Left renal cortex interstitium (tissue), 4 donors: Measurements from ENCODE around the gene KRTAP10-2. TPM values are rescaled to one million over a fixed set of nuclear protein-coding genes. Genes with fewer than 3 reads are reported as not detected.

Experiments
- DNase-seq, 4 donors: peaks; one replicate each; pipeline ENCODE4 v3.0.0-alpha.2; 2013; ENCODE audit warnings: low read depth in 4 of 4, low spot score in 2 of 4, missing footprints in 1 of 4
- polyA plus RNA-seq, 4 donors: library from polyadenylated mRNA; unstranded; fragments of 120-200 nt; gene quantifications; one replicate each; pipeline ENCODE4 v1.2.1, GENCODE V29; 2013; ENCODE audit not compliant: insufficient read length in 4 of 4

The KRTAP10-2 gene
- polyA plus RNA-seq, 4 donors: not detected

DNA sequence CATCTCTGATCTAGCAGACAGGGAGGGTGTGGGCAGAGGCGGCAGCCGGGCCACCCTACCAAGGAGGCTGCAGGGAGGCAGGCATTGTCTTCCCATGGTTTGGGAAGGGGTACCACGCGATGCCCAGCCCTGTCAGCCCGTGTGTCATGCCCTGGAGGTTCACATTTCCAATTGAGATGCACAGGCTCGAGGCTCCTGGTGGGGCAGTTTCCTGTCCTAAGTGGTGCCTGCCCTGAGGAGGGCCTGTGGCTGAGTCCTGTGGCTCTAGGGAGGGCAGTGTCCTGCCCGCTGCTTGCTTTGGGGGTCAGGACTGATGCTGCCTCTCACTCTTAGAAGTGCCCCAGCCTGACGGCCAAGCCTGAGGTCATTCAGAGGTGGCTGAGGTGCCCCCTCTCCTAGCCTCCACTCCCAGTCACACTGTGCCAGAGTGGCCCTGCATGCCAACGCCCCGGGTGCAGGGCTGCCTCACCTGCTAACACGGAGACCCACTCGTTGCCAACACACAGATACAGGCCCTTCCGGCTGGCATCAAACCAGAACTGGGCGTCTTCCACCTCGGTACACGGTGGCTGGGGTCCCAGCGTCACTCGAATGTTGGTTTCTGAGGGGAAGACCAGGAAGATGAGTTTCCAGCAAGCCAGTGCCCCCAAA lies 23.2 kb downstream of the KRTAP10-2 start:
- DNase-seq: no peak

DNA sequence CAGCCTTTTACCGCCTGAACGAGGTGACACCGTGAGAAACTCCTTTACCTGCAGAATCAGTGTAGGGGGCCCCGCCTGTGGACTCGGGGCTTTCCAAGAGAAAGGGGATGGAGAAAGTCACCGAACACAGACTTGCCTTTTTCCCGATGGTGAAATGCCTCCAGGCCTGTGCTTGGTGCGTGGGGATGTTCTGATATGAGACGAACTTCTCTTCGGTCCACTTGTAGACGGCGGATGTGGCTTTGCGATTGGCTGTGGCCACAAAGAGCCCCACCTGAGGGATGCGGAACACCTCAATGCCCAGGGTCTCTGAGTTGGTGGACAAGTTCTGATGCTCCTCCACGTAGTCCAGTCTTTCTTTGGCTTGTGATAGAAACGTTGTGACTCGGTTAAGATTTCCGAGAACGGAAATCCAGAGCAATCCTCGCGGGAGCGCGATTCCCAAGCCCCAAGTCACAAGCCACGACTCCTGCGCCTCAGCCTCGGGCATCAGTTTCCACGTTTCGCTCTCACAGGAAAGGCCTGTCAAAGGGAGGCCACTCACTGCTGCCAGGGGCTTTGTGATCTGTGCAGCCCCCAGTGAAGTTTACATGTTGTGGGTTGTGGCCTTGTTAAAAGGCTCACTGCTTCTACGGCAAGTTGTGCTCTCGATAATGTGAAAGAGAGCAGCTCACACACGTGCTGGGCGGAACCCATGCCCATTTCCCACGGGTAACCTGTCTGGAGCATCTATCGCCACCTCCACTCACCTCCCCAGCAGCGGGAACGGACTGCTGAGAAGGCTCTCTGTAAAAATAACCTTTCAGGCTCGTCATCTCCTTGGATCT lies 23.9 kb downstream of the KRTAP10-2 start:
- no peak for DNase-seq

DNA sequence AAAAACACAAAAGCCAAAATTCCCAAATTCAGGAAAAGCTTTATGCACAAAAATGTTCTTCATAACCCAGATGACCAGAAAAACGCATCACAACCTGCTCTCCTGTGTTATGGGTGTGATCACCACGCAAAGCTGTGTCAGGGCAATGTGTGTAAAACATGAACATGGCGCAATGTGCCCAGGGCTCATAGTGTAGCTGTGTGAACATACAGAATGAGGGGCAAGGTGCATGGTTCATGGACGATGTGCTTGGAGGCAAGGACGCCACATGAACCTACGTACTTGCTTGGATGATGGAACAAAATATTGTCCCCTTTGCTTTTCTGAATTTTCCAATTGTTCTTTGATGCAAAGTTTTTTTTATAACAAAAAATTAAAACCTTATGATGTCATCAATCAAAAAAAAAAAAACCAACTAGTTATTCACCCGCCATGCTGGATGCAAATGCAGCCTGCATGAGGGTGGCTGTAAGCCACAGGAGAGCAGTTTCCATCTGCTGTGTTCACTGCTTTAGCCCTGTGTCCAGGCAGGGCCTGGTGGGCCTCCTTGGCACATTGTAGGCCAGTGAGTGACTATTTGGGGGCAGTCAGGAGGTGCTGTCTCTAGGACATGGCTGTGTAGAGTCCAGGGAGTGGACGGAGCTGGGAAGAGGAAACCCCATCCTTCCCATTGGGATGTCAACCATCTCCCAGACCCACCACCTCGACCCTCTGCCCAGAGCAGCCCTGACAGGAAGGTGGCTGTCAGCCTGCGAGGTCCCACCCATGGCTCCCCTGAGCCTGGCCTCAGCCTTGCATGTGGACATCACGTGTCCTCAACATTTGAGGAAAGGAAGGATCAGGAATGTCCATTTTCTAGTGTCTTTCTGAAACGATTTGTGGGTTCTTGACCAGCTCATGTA lies 25.0 kb downstream of the KRTAP10-2 start:
- DNase-seq: no peak

DNA sequence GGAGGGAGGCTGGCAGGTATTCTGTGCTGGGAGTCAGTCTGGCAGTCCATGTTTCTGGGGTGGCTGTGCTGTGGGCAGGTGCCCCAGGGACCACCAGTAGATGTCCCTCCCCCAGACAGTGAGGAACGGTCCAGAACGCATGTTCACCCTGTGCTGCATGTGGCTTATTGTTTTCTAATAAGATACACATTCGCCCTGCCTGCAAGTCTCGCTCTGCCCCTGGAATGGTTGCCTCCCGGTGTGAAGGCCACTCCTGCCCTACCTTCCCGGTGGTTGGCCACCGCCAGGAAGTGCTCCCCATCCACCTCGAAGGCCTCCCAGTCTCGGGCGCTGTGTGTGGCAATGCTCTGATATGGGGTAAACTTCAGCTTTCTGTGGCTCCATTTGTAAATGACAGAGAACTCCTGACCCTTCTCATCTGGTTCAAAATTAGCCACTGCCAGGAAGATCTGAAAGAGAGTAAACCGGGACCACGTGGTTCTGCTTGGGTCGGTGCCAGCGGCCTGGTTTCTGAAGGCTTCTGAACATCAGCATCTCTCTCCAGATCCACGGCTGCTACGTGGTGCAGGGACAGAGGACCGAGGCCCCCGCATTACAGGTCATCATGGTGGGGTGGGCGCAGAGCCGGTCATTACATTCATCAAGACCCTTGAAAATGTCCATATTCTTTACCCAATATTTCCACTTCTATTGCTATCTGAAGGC lies 25.8 kb downstream of the KRTAP10-2 start:
- DNase-seq: no peak

DNA sequence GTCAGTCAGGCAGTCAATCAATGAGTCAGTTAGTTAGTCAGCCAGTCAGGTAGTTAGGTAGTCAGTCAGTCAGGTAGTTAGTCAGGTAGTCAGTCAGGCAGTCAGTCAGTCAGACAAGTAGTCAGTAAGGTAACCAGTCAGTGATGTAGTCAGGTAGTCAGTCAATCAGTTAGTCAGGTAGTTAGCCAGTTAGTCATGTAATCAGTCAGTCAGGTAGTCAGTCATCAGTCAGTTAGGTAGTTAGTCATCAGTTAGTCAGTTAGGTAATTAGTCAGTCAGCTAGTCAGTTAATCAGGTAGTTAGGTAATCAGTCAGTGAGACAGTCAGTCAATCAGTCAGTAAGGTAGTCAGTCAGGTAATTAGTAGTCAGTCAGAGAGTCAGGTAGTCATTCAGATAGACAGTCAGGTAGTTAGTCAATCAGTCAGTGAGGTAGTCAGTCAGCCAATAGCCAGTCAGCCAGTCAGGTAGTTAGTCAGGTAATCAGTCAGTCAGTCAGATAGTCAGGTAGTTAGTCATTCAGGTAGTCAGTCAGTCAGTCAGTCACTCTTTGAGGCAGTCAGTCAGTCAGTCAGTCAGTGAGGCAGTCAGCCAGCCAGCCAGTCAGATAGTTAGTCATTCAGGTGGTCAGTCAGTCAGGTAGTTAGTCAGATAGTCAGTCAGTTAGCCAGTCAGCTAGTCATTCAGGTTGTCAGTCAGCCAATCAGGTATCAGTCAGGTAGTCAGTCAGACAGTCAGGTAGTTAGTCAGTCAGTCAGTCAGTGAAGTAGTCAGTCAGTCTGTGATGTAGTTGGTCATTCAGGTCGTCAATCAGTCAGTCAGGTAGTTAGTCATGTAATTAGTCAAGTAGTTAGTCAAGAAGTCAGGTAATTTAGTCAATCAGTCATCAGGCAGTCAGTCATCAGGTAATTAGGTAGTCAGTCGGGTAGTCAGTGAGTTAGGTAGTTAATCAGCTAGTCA lies 26.6 kb downstream of the KRTAP10-2 start:
- no peak for DNase-seq

DNA sequence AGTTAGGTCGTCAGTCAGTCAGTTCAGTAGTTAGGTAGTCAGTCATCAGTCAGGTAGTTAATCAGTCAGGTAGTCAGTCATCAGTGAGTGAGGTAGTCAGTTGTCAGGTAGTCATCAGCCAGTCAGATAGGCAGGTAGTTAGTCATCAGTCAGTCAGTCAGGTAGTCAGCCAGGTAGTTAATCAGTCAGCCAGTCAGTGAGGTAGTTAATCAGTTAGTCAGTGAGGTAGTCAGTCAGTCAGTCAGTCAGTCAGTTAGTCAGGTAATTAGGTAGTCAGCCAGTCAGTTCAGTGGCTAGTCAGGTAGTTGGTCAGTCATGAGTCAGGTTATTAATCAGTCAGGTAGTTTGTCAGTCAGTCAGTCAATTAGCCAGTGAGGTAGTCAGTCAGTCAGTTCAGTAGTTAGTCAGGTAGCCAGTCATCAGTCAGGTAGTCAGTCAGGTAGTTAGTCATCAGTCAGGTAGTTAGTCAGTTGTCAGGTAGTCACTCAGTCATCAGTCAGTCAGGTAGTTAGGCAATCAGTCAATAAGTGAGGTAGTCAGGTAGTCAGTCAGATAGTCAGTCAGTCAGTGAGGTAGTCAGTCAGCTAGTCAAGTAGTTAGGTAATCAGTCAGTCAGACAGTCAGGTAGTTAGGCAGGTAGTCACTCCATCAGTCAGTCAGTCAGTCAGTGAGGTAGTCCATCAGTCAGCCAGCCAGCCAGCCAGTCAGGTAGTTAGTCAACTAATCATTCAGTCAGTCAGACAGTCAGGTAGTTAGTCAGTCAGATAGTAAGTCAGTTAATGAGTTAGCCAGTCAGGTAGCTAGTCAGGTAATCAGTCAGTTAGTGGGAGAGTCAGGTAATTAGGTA lies 27.5 kb downstream of the KRTAP10-2 start:
- no peak for DNase-seq

DNA sequence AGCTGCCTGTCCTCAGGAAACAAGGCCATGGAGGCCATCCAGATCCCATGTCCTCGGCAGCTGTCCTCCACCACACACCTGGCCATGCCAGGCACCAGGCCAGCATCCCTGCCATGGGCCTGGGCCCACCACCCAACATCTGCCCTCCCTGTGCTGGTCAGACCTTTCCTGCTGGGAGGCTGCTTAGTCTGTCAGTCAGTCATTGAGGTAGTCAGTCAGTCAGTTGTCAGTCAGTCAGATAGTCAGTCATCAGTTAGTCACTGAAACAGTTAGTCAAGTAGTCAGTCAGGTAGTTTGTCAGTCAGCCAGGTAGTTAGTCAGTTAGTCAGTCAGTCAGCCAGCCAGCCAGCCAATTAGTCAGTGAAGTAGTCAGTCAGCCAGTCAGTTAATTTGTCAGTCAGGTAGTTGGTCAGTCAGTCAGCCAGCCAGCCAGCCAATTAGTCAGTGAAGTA lies 28.5 kb downstream of the KRTAP10-2 start:
- no peak for DNase-seq

DNA sequence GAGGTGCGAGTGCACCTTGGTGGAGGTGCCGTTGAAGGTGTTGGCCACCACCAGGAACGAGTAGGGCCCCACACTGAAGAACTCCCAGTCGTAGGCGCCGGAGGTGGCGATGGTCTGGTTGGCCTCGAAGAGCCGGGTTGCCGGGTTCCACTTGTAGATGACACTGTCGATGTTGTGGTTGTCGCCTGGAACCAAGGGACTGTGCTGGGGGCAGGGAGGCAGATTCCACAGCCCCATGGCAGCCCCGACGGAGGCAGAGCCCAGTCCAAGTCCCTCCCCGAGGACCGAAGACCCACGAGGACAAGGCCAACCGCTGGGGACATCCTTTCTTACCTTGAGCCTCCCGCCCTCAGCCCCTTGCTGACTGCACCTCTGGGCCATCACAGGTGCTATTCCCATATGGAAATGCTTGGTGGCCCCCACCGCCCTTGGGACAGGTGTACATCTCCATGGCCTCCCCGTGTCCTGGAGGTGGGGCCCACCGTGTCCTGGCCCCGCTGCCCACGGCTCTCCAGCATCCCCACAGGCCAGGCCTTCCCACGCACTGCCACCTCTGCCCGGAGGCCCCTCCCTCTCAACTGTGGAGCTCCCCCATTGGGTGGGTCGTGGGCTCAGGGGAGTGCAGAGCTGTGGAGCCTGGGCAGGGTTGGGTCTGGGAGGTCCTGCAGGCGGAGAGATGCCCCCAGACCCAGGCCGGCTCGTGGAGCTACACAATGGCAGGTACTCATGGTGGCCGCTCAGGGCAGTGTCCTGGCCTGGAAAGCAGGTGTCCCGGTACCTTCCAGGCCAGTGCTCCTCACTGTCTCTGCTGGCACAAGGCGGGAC lies 29.2 kb downstream of the KRTAP10-2 start:
- no peak for DNase-seq

DNA sequence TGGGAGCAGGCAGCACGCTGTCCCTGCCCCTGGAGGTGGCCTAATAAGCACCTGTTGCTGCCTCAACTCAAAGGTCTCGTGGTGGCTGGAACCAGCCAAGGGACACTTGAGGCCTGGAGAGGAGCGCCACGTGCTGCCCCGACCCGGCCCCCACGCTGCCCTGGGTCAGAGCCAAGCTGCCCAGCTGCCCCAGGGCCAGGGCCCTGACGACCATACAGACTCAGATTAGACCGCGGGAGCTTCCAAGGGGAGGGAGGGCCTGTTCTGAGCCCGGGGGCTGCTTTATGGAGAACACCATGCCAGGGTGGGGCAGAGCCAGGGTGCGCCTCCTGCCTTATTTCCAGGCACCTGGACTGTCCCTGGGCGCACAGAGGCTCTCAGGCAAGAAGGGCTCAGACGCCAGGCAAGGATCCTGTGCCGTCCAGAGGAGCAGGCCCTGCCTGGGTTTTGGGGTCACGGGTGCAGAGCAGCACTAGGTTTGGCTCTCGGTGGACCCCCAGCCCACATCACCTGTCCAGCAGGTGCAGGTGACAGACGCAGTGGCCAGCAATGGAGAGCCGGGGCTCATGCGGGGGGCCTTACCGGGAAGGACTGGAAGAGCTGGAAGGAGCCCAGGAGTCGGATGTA lies 29.9 kb downstream of the KRTAP10-2 start:
- no peak for DNase-seq

DNA sequence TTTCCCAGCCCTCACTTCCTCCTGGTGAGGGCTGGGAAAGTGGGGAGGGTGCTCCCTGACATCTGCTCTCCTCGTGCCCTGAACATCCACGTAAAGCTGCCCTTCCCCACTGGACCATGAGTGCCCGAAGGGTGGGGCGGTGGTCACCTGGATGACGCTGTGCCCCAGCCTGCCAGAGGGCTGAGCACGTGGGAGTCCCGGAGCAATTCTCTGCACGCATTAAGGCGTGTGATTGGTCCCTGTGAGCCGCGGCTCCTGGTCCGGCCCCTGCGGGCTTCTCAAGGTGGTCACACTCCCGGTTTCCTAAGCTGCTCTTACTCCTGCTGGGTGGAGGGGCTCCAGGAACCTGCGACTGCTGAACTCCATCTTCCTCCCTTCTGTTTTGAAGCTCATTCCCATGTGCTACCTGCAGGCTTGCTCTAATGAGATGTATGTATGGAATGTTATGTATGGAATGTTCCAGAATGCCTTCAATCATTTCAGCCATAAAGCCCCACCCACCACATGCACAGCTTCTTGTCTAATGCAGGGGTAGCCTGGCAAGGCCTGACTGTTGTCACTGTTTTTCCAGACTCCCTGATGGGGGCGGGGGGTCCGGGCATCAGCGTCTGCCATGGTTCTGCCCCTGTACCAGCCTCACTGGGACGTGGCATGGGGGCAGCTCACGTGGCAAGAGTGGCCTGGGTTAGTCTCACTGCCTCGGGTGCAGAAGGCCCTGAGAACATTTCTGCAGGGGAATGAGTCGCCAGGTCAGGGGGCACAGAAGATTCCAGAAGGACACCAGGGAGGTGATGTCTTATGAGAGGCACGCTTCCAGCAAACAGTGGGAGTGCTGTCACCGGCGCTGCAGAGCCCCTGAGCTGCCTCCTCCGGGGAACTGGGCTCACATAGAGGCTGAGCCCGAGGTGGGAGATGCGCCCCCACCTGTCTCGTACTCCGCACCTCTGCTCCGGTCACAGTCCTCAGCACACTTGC lies 30.7 kb downstream of the KRTAP10-2 start:
- DNase-seq: no peak

DNA sequence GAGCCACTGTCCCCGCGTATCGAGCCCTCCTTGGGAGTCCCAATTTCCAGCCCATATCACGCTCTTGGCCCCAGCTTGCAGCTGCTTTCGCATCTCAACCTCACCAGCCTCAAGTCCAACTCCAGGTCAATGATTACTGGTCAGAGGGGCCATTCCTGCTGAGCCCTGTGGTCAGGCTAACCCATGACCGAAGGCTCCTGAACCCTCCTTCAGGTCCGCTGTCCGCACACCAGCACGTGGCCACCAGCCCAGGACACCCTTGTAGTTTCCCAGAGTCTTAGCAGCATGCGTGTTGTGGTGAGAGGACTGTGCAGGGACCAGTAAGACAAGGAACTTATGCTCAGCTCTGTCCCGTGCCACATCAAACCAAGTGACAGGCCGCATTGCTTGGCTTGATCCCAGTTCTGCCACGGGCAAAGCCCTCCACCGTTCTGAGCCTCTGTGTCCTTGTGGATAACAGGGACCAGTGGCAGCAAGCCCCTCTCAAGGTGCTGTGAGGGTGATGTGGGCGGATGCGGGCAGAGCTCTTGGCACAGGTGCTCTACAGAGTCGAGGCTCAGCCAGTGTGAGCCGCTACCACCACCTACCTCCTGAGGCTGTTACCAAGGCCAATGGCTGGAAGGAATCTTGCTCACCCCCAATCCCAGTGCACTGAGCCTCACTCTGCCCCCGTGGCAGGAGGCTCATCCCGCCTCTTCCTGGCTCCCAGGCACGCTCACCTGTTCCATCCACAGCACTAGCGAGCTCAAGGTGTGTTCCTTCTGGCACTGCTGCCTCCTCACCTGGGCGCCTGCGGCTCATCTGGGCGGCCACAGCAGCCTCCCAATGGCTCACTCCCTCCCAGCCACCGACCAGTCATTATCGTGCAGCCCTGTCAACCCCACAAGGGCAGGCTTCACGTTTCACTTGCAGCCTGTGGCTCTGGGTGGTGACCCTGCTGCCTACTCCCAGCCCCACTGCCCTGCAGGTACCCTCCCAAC lies 31.7 kb downstream of the KRTAP10-2 start:
- no peak for DNase-seq

DNA sequence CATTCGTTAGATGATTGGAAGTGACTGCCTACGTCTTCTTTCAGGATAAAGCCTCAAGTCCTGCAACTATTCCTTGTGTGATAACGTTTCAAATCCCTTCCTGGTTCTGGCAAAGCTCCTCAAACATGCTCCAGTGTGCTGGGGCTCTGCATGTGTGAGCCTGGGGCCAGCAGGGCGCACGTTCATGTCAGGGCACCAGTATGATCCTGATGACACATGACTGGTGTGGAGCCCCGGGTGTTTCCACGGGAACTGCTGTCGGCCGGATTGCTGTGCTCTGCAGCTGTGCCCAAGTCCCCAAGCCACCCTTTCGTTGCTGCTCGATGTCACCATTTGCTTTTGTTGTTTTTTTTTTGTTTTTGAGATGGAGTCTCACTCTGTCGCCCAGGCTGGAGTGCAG lies 32.6 kb downstream of the KRTAP10-2 start:
- no peak for DNase-seq

DNA sequence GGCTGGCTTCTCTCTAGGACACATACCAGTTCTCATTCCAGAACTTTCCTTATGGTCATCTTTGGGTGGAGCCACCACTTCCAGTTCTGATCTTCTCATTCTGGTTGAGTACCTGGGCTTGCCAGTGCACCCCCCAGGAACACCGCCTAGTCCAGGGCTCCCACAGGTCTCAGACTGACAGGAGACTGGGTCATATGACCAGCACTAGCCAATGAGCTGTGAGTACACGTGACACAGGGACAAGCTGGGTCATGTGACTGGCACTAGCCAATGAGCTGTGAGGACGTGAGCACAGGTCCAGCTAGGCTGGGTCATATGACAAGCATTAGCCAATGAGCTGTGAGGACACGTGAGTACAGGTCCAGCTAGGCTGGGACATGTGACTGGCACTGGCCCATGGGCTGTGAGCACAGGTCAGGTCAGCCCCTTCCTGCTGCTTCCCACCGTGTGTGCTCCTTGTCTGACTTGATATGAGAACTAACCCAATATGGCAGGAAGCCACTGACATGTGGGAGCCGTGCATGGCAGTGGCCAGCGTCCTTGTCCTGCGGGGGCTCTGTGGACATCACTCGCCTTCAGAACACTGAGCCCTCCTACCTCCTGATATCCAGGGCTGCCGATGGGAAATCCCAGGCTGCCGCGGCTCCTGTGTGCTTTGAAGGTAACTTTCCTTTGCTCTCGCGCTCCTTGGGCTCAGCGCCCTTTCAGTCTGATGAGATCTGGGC lies 34.0 kb downstream of the KRTAP10-2 start:
- DNase-seq: no peak

DNA sequence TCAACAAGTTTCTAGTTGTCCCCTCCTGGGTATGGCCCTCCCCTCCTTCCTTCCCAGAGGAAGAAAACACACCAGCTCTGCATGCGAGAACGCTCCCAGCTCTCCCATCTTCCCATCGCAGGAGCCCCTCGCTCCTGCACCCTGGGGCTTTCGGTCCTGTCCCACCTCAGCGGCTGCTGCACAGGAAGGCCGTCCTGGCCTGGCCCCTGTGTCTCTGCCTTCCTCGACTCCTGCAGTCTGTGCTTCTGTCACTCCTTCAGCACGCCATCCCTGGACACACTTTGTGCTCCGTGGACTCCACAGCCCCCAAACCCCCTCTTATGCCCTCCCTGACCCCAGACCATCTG lies 34.5 kb downstream of the KRTAP10-2 start:
- no peak for DNase-seq
